ENCODE results near the gene LRRC63. TPM values are rescaled to one million over a fixed set of nuclear protein-coding genes. Genes with fewer than 3 reads are reported as not detected.

Gene LRRC63, protein sequence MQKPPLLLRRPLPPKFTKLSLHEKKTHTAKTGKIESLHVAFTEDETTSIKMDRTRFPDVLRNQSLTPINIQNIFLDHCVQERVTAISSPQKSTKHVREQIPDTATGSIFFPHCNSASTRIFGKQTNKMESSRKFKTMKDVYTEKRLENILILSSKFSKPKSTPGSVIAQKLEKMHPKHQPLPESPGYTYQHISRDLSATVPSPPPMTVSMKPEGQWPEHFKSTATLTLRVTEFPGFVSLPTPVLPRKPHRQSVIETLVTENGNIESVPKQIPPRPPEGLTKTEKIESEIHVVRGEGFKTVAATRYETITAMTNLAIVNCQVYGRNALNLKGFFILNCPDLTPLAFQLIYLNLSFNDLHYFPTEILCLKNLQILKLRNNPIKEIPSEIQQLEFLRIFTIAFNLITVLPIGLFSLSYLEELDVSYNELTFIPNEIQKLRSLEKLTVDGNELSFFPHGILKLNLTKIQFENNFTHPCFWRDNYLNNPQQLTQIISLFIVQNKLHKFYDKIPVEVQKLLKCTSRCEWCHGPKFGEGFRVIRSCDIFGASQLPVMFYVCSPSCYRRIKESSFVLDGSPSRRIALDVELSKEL
- total RNA-seq (2022; extraction: Qiagen RNA extraction) = 0.08 TPM in 1 of 5 replicates, not detected in the others

DNA sequence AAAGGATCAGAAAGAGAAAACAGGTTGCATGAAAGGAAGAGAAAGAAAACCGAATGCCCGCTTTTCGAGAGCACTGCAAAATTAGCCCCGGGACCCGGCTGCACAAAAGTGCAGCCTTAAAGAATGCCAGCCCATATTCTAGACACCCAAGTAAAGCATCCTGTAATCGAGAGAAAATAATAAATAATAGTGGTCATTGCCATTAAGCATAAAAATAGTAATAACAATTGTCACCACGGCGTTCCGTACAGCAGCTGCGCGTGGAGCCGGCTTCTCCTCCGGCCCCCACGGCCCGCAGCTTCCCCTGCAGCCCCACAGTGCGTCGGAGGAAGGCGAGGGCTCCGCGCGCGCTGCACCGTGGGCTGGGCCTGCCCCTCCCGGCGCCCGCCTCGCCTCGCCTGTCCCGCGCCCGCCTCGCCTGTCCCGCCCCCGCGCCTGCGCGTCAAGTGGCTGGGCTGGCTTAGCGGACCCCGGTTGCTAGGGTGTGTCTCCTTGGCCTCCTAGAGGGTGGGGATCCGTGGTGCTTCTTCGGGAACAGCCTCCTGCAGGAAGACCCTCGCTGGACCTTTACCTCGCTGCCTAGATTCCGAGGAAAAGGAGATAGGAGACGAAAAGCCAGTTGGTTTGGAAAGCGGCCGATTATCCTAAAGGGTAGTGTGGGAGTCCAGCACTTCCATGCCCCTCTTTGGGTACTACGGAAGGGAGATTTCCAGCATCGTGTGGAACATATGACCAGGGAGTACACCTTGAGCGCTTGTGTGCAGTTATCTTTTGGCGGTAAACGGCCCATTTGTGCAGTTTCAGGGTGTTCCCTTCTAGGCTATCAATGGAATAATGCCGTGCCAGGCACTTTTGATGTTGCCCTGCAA, at the start of gene LRRC63:
Gene LRRC63 (plus strand): TSS at position 446 of the 869 bp plus-strand sequence. CDS start 1,107 bp downstream, outside the sequence.

DNA sequence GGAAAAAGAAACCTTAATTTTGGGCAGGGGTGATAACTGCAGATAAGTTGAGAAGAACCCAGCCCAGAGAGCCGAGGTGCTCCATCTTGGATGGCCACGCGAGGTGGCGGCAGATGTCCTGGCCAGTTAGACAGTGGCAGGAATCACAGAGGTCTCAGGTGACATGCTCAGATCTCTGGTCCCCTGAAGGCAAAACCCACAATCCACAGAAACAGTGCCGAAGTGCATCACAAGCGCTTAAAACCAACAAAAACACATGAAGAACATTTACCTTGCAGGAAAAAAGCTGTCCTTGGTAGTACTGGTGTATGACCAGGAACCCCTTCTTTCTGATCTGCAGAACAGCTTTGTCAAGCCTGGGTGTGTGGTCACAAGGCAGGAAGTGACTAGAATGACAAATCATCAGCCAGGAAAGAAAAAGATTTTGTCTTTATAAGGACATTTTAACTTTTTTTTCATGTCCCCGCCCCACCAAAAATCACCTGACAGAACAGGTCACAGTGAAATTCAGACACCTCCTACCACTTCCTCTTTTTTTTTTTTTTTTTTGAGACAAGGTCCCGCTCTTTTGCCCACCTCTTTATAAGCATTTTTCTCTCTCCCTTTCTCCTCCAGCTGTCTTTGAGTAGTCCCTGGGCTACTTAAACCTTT, 29.8 kb upstream of the LRRC63 start, which contains the start of gene LCP1:
Gene LCP1 (minus strand): TSS at position 338 of the 651 bp plus-strand sequence. CDS start 22,515 bp downstream, outside the sequence.

Other genes with a start within 250 kb of the LRRC63 start
- 11.5 to 21.1 TPM (median 13.6 TPM) in 5 replicates for gene ZC3H13, start 159.2 kb upstream of the LRRC63 start, total RNA-seq (2022; extraction: Qiagen RNA extraction)
- gene CPB2, start 106.9 kb upstream of the LRRC63 start, total RNA-seq (2022; extraction: Qiagen RNA extraction) = not detected in 5 replicates
- gene LCP1, start 29.8 kb upstream of the LRRC63 start, total RNA-seq (2022; extraction: Qiagen RNA extraction) = 0.10 to 0.25 TPM (median 0.24 TPM) in 5 replicates
- 0.08 to 0.21 TPM (median 0.16 TPM) in 5 replicates for gene RUBCNL, start 175.3 kb downstream of the LRRC63 start, total RNA-seq (2022; extraction: Qiagen RNA extraction)

All from A549 treated with Hydrocortisone at 1 μM for 4 hours (cell line).